ENCODE results near the gene EHMT1. TPM values are rescaled to one million over a fixed set of nuclear protein-coding genes. Genes with fewer than 3 reads are reported as not detected.

The EHMT1 gene
- polyA plus RNA-seq, 1 of the 3 experiments (the other 2 are of a cell fraction) = 39.5 TPM

- peaks cover 6 to 14% of the 10 kb centered on the region in 2 experiments; a peak in 3 of 4 replicates for H3K4me1 ChIP-seq (ENCODE audit: control insufficient read depth in 1 of 2, insufficient read depth in 2 of 2, low read depth in 1 of 2, low read length in 1 of 2)
- peaks cover 3% of the 10 kb centered on the region for H3F3A ChIP-seq (replicated peaks; ENCODE audit: insufficient read depth)
- H3K9ac ChIP-seq = no peak overlapping the region
- no peaks in the 10 kb centered on the region for H3K27me3 ChIP-seq (ENCODE audit: insufficient read depth)
- no peak overlapping the region for H2AFZ ChIP-seq (ENCODE audit: low read depth)
- peaks cover 58% of the 10 kb centered on the region for H3K79me2 ChIP-seq (ENCODE audit: insufficient read depth)
- H3K4me3 ChIP-seq (ENCODE audit: low read depth in 2 of 2, low read length in 1 of 2) = no peak overlapping the region
- TF ChIP-seq USF2 (IDR thresholded peaks at IDR 0.05; ENCODE audit: borderline replicate concordance, low read depth, low read length) = no peak
- no peak for TF ChIP-seq TAF1 (IDR thresholded peaks at IDR 0.05; ENCODE audit: borderline replicate concordance, low read depth, low read length)
- no peak for TF ChIP-seq RXRA (IDR thresholded peaks at IDR 0.05; ENCODE audit: borderline replicate concordance, low read depth)
- TF ChIP-seq GABPA (IDR thresholded peaks at IDR 0.05; ENCODE audit: low read depth) = no peak
- TF ChIP-seq REST (IDR thresholded peaks at IDR 0.05; ENCODE audit: low read depth, low read length) = no peak
- TF ChIP-seq POLR2AphosphoS5 (IDR thresholded peaks at IDR 0.05; ENCODE audit: low read depth, low read length) = no peak
- TF ChIP-seq SIN3A (IDR thresholded peaks at IDR 0.05; ENCODE audit: borderline replicate concordance, low read depth, low read length) = no peak
- TF ChIP-seq EZH2phosphoT487 (IDR thresholded peaks at IDR 0.05; ENCODE audit: borderline replicate concordance, low read depth) = no peak
- no peak for TF ChIP-seq ELF1 (IDR thresholded peaks at IDR 0.05)
- TF ChIP-seq GATA2 (CRISPR knock-in tag; IDR thresholded peaks at IDR 0.05) = no peak
- TF ChIP-seq NFIC (IDR thresholded peaks at IDR 0.05; ENCODE audit: borderline replicate concordance) = no peak
- TF ChIP-seq CHD2 (IDR thresholded peaks at IDR 0.05; ENCODE audit: low read length, partially characterized antibody) = no peak
- TF ChIP-seq RFX5 (IDR thresholded peaks at IDR 0.05; ENCODE audit: low read length) = no peak
- no peak for TF ChIP-seq NRF1 (IDR thresholded peaks at IDR 0.05; ENCODE audit: low read depth, low read length)
- no peaks in the 10 kb centered on the region for H3K9me3 ChIP-seq
- no peak overlapping the region for H3K4me2 ChIP-seq
- no peak for DNase-seq
- POLR2A ChIA-PET = no interaction called here
- no peak overlapping the region for H3K27ac ChIP-seq (ENCODE audit: low read depth in 2 of 2, low read length in 1 of 2)
- H4K20me1 ChIP-seq (ENCODE audit: insufficient read depth) = 0 out of 2 replicates have a peak, but pooled peaks cover 7% of the 10 kb centered on the region
- 85% methylated on average over 9 of the region's 9 CpGs for WGBS (ENCODE audit: low lambda C conversion rate)
- H3K9me2 ChIP-seq = no peaks in the 10 kb centered on the region
- CTCF ChIA-PET = no interaction called here
- peaks cover 26 to 35% of the 10 kb centered on the region in 2 experiments for H3K36me3 ChIP-seq (replicated peaks in 1 of 2; ENCODE audit: control insufficient read depth in 1 of 2, insufficient read depth in 2 of 2, low read length in 1 of 2)
Observed at GRCh38 chr9:137575364-137575715, 43.5 kb upstream of the EHMT1 start.
